HCT116 (cell line): Measurements from ENCODE around the gene ARPC1B.

ENCODE experiments used
- CEBPB ChIP-seq: IDR thresholded peaks from 2 replicates; pipeline ENCODE4 v1.6.1; 2012; ENCODE audit warnings: low read depth
- CTCF ChIP-seq, 3 experiments: fragments of 200-600 bp in 1 of 3; sonication (generic) in 1 of 3; IDR thresholded peaks in 2 of 3; conservative IDR thresholded peaks in 1 of 3; 2 replicates each; pipeline ENCODE4 v1.5.1; 2012 to 2017; ENCODE audit warnings: low read depth in 2 of 3, low read length in 2 of 3, antibody characterized with exemption in 1 of 3, borderline replicate concordance in 1 of 3, control low read depth in 1 of 3, mild to moderate bottlenecking in 1 of 3, mixed read lengths in 1 of 3, mixed run types in 1 of 3, moderate library complexity in 1 of 3; ENCODE audit not compliant: insufficient read depth in 1 of 3
- ELF1 ChIP-seq: IDR thresholded peaks from 2 replicates; pipeline ENCODE4 v1.6.1; 2012; ENCODE audit warnings: low read depth, borderline replicate concordance
- EZH2 ChIP-seq: fragments of 200-600 bp; sonication (generic); IDR thresholded peaks from 2 replicates; pipeline ENCODE4 v1.6.1; 2017; ENCODE audit warnings: antibody characterized with exemption, mixed run types
- REST ChIP-seq: IDR thresholded peaks from 2 replicates; pipeline ENCODE4 v1.6.1; 2012; ENCODE audit warnings: low read depth
- SP1 ChIP-seq: IDR thresholded peaks from 2 replicates; pipeline ENCODE4 v1.6.1; 2012; ENCODE audit warnings: low read depth
- YY1 ChIP-seq: IDR thresholded peaks from 2 replicates; pipeline ENCODE4 v1.6.1; 2011; ENCODE audit warnings: low read length, low read depth, moderate library complexity, mild to moderate bottlenecking; ENCODE audit not compliant: insufficient replicate concordance; ENCODE audit errors: extremely low read depth

- TF ChIP-seq REST (no peak), CTCF (IDR thresholded peaks at IDR 0.05 in 2 of 3, conservative IDR thresholded peaks at IDR 0.05 in 1 of 3; ENCODE audit: borderline replicate concordance in 1 of 3, insufficient read depth in 1 of 3, low read depth in 2 of 3, low read length in 2 of 3) (no peak), EZH2 (no peak), SP1 (no peak), CEBPB (no peak), YY1 (no peak), ELF1 (no peak)
These were observed 65.7 kb downstream of the ARPC1B start for GRCh38 chr7:99440195-99440594.
